GM12878 (cell line): ENCODE data around the gene C19orf67. TPM values are rescaled to one million over a fixed set of nuclear protein-coding genes. Genes with fewer than 3 reads are reported as not detected.

Experiments used
- ATAC-seq: fragments of 200-7000 bp; cut with Tn5 transposase; 3 replicates; pipeline ENCODE4 v1.9.1; 2020; ENCODE audit warnings: mild to moderate bottlenecking, moderate library complexity
- BruUV-seq: library from RNA; stranded (reverse); fragments of 400-500 nt; replicated peaks from 2 replicates; lab custom pipeline; 2021; lab: Mats Ljungman, UMichigan
- CTCF ChIA-PET: fragments of 300-600 bp; sonication (Branson Sonifier 250); formaldehyde crosslinking; extraction: SDS; loops from one replicate; lab custom pipeline; 2021; ENCODE audit warnings: inconsistent platforms; lab: Yijun Ruan, JAX
- POLR2A ChIA-PET: fragments of 350-600 bp; formaldehyde crosslinking; extraction: SDS; loops from one replicate; lab custom pipeline; 2021; ENCODE audit warnings: inconsistent platforms; lab: Charles Lee
- RAD21 ChIA-PET: fragments of 300-600 bp; sonication (Branson Sonifier 250); formaldehyde crosslinking; loops from one replicate; lab custom pipeline; 2023; ENCODE audit warnings: antibody characterized with exemption; ENCODE audit not compliant: unreplicated experiment; lab: Charles Lee
- SMC1A ChIA-PET: fragments of 300-600 bp; sonication (Branson Sonifier 250); formaldehyde crosslinking; loops from one replicate; lab custom pipeline; 2023; ENCODE audit not compliant: unreplicated experiment, uncharacterized antibody; lab: Charles Lee
- DNase-seq: peaks from one replicate; pipeline ENCODE4 v3.0.0-alpha.2; 2011; ENCODE audit warnings: low read depth, low spot score
- FAIRE-seq: peaks from 3 replicates; lab custom pipeline; 2011; peaks lifted over from hg19 to GRCh38; lab: Jason Lieb, UNC
- H2AFZ ChIP-seq: 2 replicates; pipeline ENCODE4 v1.6.0; 2011; ENCODE audit warnings: low read depth, low read length, control low read depth; ENCODE audit not compliant: control insufficient read depth
- H3K27ac ChIP-seq: 2 replicates; pipeline ENCODE4 v1.5.1; 2011; ENCODE audit warnings: control low read depth; ENCODE audit not compliant: control insufficient read depth, insufficient read depth
- H3K27me3 ChIP-seq, 2 experiments: replicated peaks in 1 of 2; 2 replicates each; pipeline versions ENCODE4 v1.6.0 to v1.6.1; 2011; ENCODE audit warnings: low read length in 1 of 2; ENCODE audit not compliant: control insufficient read depth in 2 of 2, insufficient read depth in 2 of 2
- H3K36me3 ChIP-seq, 2 experiments: 2 replicates each; pipeline ENCODE4 v1.5.1; 2011; ENCODE audit warnings: low read length in 1 of 2; ENCODE audit not compliant: control insufficient read depth in 2 of 2, insufficient read depth in 2 of 2
- H3K4me1 ChIP-seq: 2 replicates; pipeline ENCODE4 v1.6.1; 2011; ENCODE audit warnings: mild to moderate bottlenecking, low read length, moderate library complexity, mixed read lengths; ENCODE audit not compliant: control insufficient read depth, insufficient read depth
- H3K4me2 ChIP-seq: 2 replicates; pipeline ENCODE4 v1.6.0; 2011; ENCODE audit warnings: control low read depth; ENCODE audit not compliant: control insufficient read depth, insufficient read depth
- H3K4me3 ChIP-seq: fragments of 200-600 bp; sonication (generic); 2 replicates; pipeline ENCODE4 v1.5.1; 2016
- H3K79me2 ChIP-seq: 2 replicates; pipeline ENCODE4 v1.6.0; 2011; ENCODE audit warnings: low read length; ENCODE audit not compliant: control insufficient read depth, insufficient read depth
- H3K9ac ChIP-seq: 2 replicates; pipeline ENCODE4 v1.8.0; 2011; ENCODE audit warnings: low read length, control low read depth, mixed read lengths; ENCODE audit not compliant: control insufficient read depth, insufficient read depth
- H3K9me3 ChIP-seq: replicated peaks from 3 replicates; pipeline ENCODE4 v1.5.1; 2011; ENCODE audit warnings: mild to moderate bottlenecking, low read length; ENCODE audit not compliant: control insufficient read depth, insufficient read depth
- H4K20me1 ChIP-seq: 2 replicates; pipeline ENCODE4 v1.6.0; 2011; ENCODE audit not compliant: control insufficient read depth, insufficient read depth
- ATF7 ChIP-seq: fragments of 450-650 bp; IDR thresholded peaks from 2 replicates; pipeline ENCODE4 v1.6.1; 2016; ENCODE audit warnings: low read depth, mild to moderate bottlenecking
- BHLHE40 ChIP-seq, 2 experiments: fragments of 450-650 bp in 1 of 2; IDR thresholded peaks; 2 replicates each; pipeline ENCODE4 v1.6.1; 2011 to 2017; ENCODE audit warnings: low read depth in 2 of 2, borderline replicate concordance in 1 of 2, improper control_type of control experiment in 1 of 2, low read length in 1 of 2, mild to moderate bottlenecking in 1 of 2
- CHD2 ChIP-seq: IDR thresholded peaks from 2 replicates; pipeline ENCODE4 v1.6.1; 2011; ENCODE audit warnings: low read depth, low read length, improper control_type of control experiment, borderline replicate concordance
- GATAD2B ChIP-seq: fragments of 450-650 bp; conservative IDR thresholded peaks from 2 replicates; pipeline ENCODE4 v1.6.1; 2017; ENCODE audit warnings: low read depth, mild to moderate bottlenecking, moderate library complexity
- KLF5 ChIP-seq: fragments of 450-650 bp; IDR thresholded peaks from 2 replicates; pipeline ENCODE4 v1.6.1; 2014; ENCODE audit warnings: mild to moderate bottlenecking; ENCODE audit not compliant: partially characterized antibody
- POLR2A ChIP-seq: IDR thresholded peaks from 2 replicates; pipeline ENCODE4 v1.6.1; 2011; ENCODE audit warnings: low read depth, mild to moderate bottlenecking, low read length
- SMARCA5 ChIP-seq: fragments of 450-650 bp; IDR thresholded peaks from 2 replicates; pipeline ENCODE4 v1.6.1; 2017; ENCODE audit warnings: mild to moderate bottlenecking
- SUZ12 ChIP-seq: fragments of 200-600 bp; sonication (generic); IDR thresholded peaks from one replicate; pipeline ENCODE4 v1.6.1; 2018; ENCODE audit warnings: antibody characterized with exemption, mild to moderate bottlenecking; ENCODE audit not compliant: unreplicated experiment
- ZNF207 ChIP-seq: fragments of 450-650 bp; IDR thresholded peaks from 2 replicates; pipeline ENCODE4 v1.6.1; 2014; ENCODE audit warnings: antibody characterized with exemption, mild to moderate bottlenecking, borderline replicate concordance
- WGBS: methylation state at CpG from one replicate; pipeline ENCODE4 v1.1.6; 2016; ENCODE audit warnings: low lambda C conversion rate; ENCODE audit not compliant: insufficient replicate concordance, insufficient coverage; ENCODE audit errors: missing lambda C conversion rate; 5-methylcytosine and 5-hydroxymethylcytosine counted together
- in situ Hi-C: fragments of 300-500 bp; cut with MboI; formaldehyde crosslinking; loops from 9 replicates; pipeline ENCODE4 v1.14.3; 2018; ENCODE audit warnings: mixed read lengths
- intact Hi-C: fragments of 100-400 bp; cut with micrococcal nuclease; formaldehyde crosslinking; loops from one replicate; pipeline ENCODE4 v1.14.2; 2022; ENCODE audit not compliant: unreplicated experiment
- polyA plus RNA-seq, 11 experiments: library from polyadenylated mRNA; depleted of rRNA in 4 of 11; unstranded in 6 of 11; stranded (reverse) in 5 of 11; fragments of >200 nt; fragmentation: Nextera tagmentation in 4 of 11; fragmentation: Illumina TruSeq in 1 of 11; extraction: Ambion mirVana in 4 of 11; extraction: Trizol in 1 of 11; gene quantifications; 1 replicate in 1 of 11; 2 replicates in 10 of 11; pipeline versions ENCODE4 v1.2.1 to v1.2.3, GENCODE V29; 2011 to 2016; ENCODE audit warnings: inconsistent platforms in 2 of 11, missing spikeins in 2 of 11, low read depth in 1 of 11
- total RNA-seq, 4 experiments: library from RNA; depleted of rRNA in 3 of 4; stranded (reverse); fragments of >200 nt in 3 of 4; fragmentation: Illumina TruSeq in 1 of 4; extraction: Trizol in 1 of 4; gene quantifications; 2 replicates each; pipeline versions ENCODE4 v1.2.1 to v1.2.3, GENCODE V29; 2013 to 2021
- TF ChIP-seq, protein P1 (sequence below): IDR thresholded peaks from 2 replicates; pipeline ENCODE4 v1.6.1; 2011; ENCODE audit warnings: borderline replicate concordance, low read depth, mild to moderate bottlenecking, moderate library complexity, low read length; ENCODE audit not compliant: insufficient read depth, poor library complexity, severe bottlenecking
- TF ChIP-seq, protein P2 (sequence below): IDR thresholded peaks from 2 replicates; pipeline ENCODE4 v1.6.1; 2012; ENCODE audit warnings: low read depth, low read length, improper control_type of control experiment
- TF ChIP-seq, protein P3 (sequence below): IDR thresholded peaks from 2 replicates; pipeline ENCODE4 v1.6.1; 2012; ENCODE audit warnings: low read depth, low read length, improper control_type of control experiment
- TF ChIP-seq, protein P4 (sequence below): fragments of 450-650 bp; IDR thresholded peaks from 2 replicates; pipeline ENCODE4 v1.6.1; 2016; ENCODE audit warnings: mild to moderate bottlenecking, moderate library complexity, borderline replicate concordance

C19orf67 gene
- total and polyA plus RNA-seq, 10 of the 15 experiments (the other 5 are each of a cell fraction or from before 2014, with no cell fraction given): 0.14 TPM; not detected in 9

DNA sequence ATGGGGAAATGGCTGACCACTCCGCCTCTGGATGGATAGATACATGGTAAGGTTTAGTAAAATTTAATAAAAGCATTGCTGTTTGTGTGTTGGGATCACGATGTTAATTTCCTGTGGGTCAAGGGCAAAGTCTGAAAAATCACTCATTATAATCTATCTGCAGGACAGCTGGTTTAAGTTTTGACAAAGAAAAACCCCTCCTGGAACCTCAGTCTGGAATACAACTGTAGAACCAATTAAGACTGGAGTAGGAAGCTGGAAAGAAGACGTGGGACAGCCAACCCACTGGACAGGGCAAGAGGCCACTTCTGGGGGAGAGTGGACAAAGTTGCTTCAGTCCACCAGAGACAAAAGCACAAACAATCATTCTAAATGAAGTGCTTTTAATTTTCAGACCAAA, 33.6 kb upstream of the C19orf67 start (continued):
- TF ChIP-seq, protein P1, sequence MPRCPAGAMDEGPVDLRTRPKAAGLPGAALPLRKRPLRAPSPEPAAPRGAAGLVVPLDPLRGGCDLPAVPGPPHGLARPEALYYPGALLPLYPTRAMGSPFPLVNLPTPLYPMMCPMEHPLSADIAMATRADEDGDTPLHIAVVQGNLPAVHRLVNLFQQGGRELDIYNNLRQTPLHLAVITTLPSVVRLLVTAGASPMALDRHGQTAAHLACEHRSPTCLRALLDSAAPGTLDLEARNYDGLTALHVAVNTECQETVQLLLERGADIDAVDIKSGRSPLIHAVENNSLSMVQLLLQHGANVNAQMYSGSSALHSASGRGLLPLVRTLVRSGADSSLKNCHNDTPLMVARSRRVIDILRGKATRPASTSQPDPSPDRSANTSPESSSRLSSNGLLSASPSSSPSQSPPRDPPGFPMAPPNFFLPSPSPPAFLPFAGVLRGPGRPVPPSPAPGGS: no peak
- TF ChIP-seq, protein P2, sequence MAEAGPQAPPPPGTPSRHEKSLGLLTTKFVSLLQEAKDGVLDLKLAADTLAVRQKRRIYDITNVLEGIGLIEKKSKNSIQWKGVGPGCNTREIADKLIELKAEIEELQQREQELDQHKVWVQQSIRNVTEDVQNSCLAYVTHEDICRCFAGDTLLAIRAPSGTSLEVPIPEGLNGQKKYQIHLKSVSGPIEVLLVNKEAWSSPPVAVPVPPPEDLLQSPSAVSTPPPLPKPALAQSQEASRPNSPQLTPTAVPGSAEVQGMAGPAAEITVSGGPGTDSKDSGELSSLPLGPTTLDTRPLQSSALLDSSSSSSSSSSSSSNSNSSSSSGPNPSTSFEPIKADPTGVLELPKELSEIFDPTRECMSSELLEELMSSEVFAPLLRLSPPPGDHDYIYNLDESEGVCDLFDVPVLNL: no peak
- no peak for TF ChIP-seq ATF7
- TF ChIP-seq ZNF207: no peak
- TF ChIP-seq SUZ12: no peak

DNA sequence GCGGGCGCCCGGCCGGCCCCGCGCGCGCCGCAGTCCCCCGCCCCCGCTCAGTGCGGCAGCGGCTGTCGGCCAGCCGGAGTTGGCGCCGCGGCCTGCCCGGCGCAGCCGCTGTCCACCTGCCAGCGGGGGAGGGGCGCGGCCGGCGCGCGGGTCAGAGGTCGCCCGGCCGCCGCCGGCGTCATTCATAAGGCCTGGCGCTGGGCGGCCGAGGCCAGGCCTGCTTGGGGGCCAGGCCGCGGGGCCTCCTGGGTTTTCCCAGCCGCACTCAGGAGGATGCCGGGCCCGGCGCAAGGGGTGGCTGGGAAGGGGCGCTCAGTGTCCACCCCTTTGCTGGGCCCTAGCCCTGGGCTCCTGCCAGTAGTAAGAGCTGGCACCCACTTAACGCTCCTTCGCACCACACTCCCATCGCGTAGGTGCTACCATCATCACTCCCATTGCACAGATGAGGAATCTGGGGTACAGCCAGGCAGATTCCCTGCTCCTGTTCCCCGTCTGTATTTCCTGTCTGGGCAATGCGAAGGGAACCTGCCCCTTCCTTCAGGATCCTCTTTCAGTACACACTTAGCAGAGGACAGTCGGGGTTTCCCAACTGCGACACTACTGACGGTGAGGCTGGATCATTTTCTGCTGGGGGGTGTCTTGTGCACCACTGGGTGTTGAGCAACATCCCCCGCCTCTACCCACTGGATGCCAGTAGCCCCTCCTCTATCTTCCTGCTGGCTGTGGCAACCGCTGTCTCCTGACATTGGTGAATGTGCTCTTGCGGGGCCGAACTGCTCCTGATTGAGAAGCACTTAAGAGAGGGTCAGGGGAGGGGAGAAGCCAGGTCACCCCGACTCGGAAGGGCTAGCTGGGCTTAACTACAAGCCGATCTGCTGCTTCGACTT, 32.8 kb upstream of the C19orf67 start:
- in situ Hi-C loops (no loop called here), intact Hi-C loops (loop anchor here (5.0 kb wide), 1 partner anchor 36 kb away; no protein-coding TSS in a partner anchor)
- peaks cover 16% of the 10 kb centered on the region for H3K4me1 ChIP-seq
- H3K9ac ChIP-seq: peak overlapping the region; percentile 76
- H2AFZ ChIP-seq: peak overlapping the region; percentile 75
- H3K36me3 ChIP-seq: peaks cover 0 to 2% of the 10 kb centered on the region in 2 experiments; a peak in 2 of 4 replicates
- SMC1A ChIA-PET: interaction anchor here (0.6 to 1.8 kb wide), 3 partner anchors 10 to 38 kb away, joined by 3 to 5 read pairs (median 4); partner anchors contain the start of gene ASF1B
- FAIRE-seq: no peak
- H3K79me2 ChIP-seq: peaks cover 8% of the 10 kb centered on the region
- RAD21 ChIA-PET: interaction anchor here (1.6 kb wide), 1 partner anchor 18 kb away, joined by 8 read pairs; the partner anchor contains the start of gene ASF1B
- no peaks in the 10 kb centered on the region for H4K20me1 ChIP-seq
- no peaks in the 10 kb centered on the region for H3K27me3 ChIP-seq
- no peak for DNase-seq
- 28% methylated on average over 26 of the region's 61 CpGs for WGBS
- no peaks in the 10 kb centered on the region for H3K9me3 ChIP-seq
- CTCF ChIA-PET: interaction anchor here (0.6 to 2.4 kb wide), 7 partner anchors 18 to 283 kb away, joined by 3 to 10 read pairs (median 3); partner anchors contain the start of gene ASF1B
- H3K4me3 ChIP-seq: peak overlapping the region; percentile 62
- BruUV-seq: no TSS peak
- peak overlapping the region; percentile 91 for H3K4me2 ChIP-seq
- H3K27ac ChIP-seq: peak overlapping the region; percentile 45
- ATAC-seq: peak; percentile 38
- POLR2A ChIA-PET: interaction anchor here (0.5 to 1.0 kb wide), 6 partner anchors 12 to 258 kb away, joined by 3 to 6 read pairs (median 4); partner anchors contain the start of gene ASF1B
- TF ChIP-seq KLF5 (no peak), SMARCA5 (0 out of 2 replicates have a peak, but pooled peaks have one; percentile 81), BHLHE40 (IDR thresholded peaks at IDR 0.05; ENCODE audit: borderline replicate concordance in 1 of 2, low read depth in 2 of 2, low read length in 1 of 2) (peak in 1 of 2 experiments; percentile 34; a peak in 1 of 4 replicates), CHD2 (no peak), POLR2A (peak; percentile 38), GATAD2B (peak; percentile 87)
- TF ChIP-seq, protein P3, sequence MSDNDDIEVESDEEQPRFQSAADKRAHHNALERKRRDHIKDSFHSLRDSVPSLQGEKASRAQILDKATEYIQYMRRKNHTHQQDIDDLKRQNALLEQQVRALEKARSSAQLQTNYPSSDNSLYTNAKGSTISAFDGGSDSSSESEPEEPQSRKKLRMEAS: peak; percentile 39; the same call in 1 of the 2 replicates
- TF ChIP-seq, protein P4, sequence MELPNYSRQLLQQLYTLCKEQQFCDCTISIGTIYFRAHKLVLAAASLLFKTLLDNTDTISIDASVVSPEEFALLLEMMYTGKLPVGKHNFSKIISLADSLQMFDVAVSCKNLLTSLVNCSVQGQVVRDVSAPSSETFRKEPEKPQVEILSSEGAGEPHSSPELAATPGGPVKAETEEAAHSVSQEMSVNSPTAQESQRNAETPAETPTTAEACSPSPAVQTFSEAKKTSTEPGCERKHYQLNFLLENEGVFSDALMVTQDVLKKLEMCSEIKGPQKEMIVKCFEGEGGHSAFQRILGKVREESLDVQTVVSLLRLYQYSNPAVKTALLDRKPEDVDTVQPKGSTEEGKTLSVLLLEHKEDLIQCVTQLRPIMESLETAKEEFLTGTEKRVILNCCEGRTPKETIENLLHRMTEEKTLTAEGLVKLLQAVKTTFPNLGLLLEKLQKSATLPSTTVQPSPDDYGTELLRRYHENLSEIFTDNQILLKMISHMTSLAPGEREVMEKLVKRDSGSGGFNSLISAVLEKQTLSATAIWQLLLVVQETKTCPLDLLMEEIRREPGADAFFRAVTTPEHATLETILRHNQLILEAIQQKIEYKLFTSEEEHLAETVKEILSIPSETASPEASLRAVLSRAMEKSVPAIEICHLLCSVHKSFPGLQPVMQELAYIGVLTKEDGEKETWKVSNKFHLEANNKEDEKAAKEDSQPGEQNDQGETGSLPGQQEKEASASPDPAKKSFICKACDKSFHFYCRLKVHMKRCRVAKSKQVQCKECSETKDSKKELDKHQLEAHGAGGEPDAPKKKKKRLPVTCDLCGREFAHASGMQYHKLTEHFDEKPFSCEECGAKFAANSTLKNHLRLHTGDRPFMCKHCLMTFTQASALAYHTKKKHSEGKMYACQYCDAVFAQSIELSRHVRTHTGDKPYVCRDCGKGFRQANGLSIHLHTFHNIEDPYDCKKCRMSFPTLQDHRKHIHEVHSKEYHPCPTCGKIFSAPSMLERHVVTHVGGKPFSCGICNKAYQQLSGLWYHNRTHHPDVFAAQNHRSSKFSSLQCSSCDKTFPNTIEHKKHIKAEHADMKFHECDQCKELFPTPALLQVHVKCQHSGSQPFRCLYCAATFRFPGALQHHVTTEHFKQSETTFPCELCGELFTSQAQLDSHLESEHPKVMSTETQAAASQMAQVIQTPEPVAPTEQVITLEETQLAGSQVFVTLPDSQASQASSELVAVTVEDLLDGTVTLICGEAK: no peak
